ENCODE measurements around the gene BIN1.
A peak's percentile ranks its signal among the peaks of the same experiment; 100 is the strongest.

Gene BIN1

DNA sequence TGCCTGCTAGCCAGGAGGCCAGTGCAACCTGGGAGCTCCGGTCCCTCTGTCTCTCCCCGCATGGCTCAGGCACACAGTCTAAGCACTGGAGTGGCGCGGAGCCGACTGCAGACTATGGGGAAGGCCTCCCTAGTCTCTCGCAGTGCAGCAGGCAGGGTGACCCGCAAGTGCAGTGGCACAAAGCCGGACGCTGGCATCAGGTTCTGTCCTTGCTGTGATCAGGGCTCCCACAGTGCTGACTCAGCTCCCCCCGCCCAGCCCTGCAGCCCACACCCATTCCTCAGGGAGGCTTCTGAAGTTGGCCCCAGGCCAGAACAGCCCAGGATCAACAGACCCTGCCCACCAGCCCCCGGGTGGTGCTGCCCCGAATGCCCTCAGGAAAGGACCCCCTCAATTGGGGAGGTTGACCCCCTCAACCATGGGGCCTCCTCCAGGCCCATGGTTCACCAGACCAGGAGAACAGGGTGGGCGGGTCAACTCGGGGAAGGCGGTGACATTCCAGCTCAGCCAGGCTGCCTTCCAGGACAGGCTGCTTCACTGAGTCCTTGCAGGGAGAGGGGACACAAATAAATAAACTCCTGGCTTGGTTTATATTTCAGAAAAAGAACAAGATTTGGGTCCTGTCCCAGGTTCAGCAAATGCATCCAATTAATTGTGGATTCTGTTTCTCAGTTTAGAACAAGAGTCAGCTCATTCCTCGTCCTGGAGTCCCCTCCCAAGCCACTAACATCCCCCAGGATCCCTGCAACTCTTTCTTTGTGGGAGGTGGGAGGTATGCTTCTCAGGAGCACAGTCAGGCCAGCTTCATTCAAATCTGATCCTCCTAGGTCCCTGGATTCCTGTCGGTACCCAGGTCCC, 12.2 kb downstream of the BIN1 start:
- peaks cover 8 to 18% of the 10 kb centered on the region in 2 experiments for H3K36me3 ChIP-seq (ENCODE audit: control insufficient read depth in 1 of 2, insufficient read depth in 2 of 2, low read depth in 1 of 2, low read length in 2 of 2)
- no peak overlapping the region for H3K4me3 ChIP-seq (ENCODE audit: insufficient read depth in 1 of 2, low read depth in 1 of 2, low read length in 2 of 2)
- WGBS: 71% methylated on average over 17 of the region's 17 CpGs
- H3K27ac ChIP-seq (ENCODE audit: low read length, poor library complexity, severe bottlenecking): peak overlapping the region; percentile 10
- H3K18ac ChIP-seq (ENCODE audit: low read depth in 1 of 2, low read length in 2 of 2): peak overlapping the region; percentile 23 to 37
- H2AK5ac ChIP-seq (ENCODE audit: low read length, severe bottlenecking): peak overlapping the region; percentile 41
- H3K14ac ChIP-seq (ENCODE audit: low read length in 2 of 2): peak overlapping the region in 1 of 2 experiments; percentile 76
- H3K9ac ChIP-seq (ENCODE audit: low read length): peak overlapping the region; percentile 43
- H2BK120ac ChIP-seq (ENCODE audit: low read depth, low read length): no peak overlapping the region
- H3K79me1 ChIP-seq (replicated peaks; ENCODE audit: low read length, poor library complexity, severe bottlenecking): peaks cover 29% of the 10 kb centered on the region
- H2BK12ac ChIP-seq (ENCODE audit: low read length in 2 of 2): peak overlapping the region in 1 of 2 experiments; percentile 59
- H3K4me2 ChIP-seq (ENCODE audit: low read length, poor library complexity, severe bottlenecking): no peak overlapping the region
- no peak overlapping the region for H2BK15ac ChIP-seq (ENCODE audit: low read depth, poor library complexity, severe bottlenecking)
- H3K27me3 ChIP-seq (ENCODE audit: control insufficient read depth in 1 of 2, insufficient read depth in 1 of 2, low read length in 2 of 2): no peaks in the 10 kb centered on the region
- H2AFZ ChIP-seq (ENCODE audit: low read depth, low read length): no peak overlapping the region
- H4K91ac ChIP-seq (ENCODE audit: low read length): peak overlapping the region; percentile 18
- DNase-seq: peak; percentile 30
- H3K4ac ChIP-seq (ENCODE audit: low read depth in 1 of 2, low read length in 2 of 2): no peak overlapping the region
- H4K8ac ChIP-seq (ENCODE audit: low read length): peak overlapping the region; percentile 33
- peaks cover 69% of the 10 kb centered on the region for H3K4me1 ChIP-seq (ENCODE audit: control insufficient read depth, insufficient read depth, low read depth, low read length)
- H3K9me3 ChIP-seq (ENCODE audit: control insufficient read depth, low read length): no peaks in the 10 kb centered on the region
- H3K23ac ChIP-seq (ENCODE audit: low read length in 2 of 2): peak overlapping the region in 1 of 2 experiments; percentile 23
- no peak overlapping the region for H2BK5ac ChIP-seq (ENCODE audit: low read depth, low read length, poor library complexity, severe bottlenecking)

DNA sequence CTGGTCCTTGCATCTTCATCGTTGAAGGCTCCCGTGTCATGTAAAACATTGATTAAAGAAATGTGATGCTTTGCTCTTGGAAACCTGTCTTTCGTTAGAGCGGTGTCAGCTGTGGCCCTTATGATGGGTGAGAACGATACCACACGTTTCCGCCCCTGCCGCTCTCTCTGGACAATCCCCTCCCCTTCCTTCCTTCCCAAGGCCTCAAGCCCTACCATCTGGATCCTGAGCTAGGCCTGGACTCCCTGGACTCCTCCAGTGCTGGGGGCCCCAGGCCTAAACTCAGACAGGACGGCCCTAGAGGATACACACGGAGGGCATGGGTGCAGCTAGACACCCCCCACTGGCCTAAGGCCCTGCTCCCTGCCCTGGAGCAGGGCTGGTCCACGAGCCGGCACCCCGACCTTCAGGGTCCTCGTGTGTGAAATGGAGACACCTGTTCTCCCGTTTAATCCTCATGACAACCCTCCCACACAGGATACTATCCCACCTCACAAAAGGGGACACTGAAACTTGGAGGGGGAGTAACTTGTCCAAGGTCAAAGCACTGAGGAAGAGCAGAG, 13.2 kb downstream of the BIN1 start:
- Histone ChIP-seq H2BK12ac (ENCODE audit: low read length in 2 of 2) (no peak overlapping the region), H2AK5ac (ENCODE audit: low read length, severe bottlenecking) (peak overlapping the region; percentile 60), H3K23ac (ENCODE audit: low read length in 2 of 2) (no peak overlapping the region), H2BK120ac (ENCODE audit: low read depth, low read length) (no peak overlapping the region), H3K9me3 (ENCODE audit: control insufficient read depth, low read length) (no peaks in the 10 kb centered on the region), H3K27me3 (ENCODE audit: control insufficient read depth in 1 of 2, insufficient read depth in 1 of 2, low read length in 2 of 2) (no peaks in the 10 kb centered on the region), H3K4ac (ENCODE audit: low read depth in 1 of 2, low read length in 2 of 2) (no peak overlapping the region), H3K4me2 (ENCODE audit: low read length, poor library complexity, severe bottlenecking) (no peak overlapping the region), H2BK5ac (ENCODE audit: low read depth, low read length, poor library complexity, severe bottlenecking) (no peak overlapping the region), H3K18ac (ENCODE audit: low read depth in 1 of 2, low read length in 2 of 2) (no peak overlapping the region), H3K79me1 (replicated peaks; ENCODE audit: low read length, poor library complexity, severe bottlenecking) (peaks cover 33% of the 10 kb centered on the region), H3K9ac (ENCODE audit: low read length) (no peak overlapping the region), H3K36me3 (ENCODE audit: control insufficient read depth in 1 of 2, insufficient read depth in 2 of 2, low read depth in 1 of 2, low read length in 2 of 2) (peaks cover 8 to 18% of the 10 kb centered on the region in 2 experiments), H3K27ac (ENCODE audit: low read length, poor library complexity, severe bottlenecking) (no peak overlapping the region), H4K8ac (ENCODE audit: low read length) (no peak overlapping the region), H2AFZ (ENCODE audit: low read depth, low read length) (no peak overlapping the region), H2BK15ac (ENCODE audit: low read depth, poor library complexity, severe bottlenecking) (no peak overlapping the region), H3K4me1 (ENCODE audit: control insufficient read depth, insufficient read depth, low read depth, low read length) (peaks cover 69% of the 10 kb centered on the region), H3K14ac (ENCODE audit: low read length in 2 of 2) (peak overlapping the region in 1 of 2 experiments; percentile 9), H3K4me3 (ENCODE audit: insufficient read depth in 1 of 2, low read depth in 1 of 2, low read length in 2 of 2) (no peak overlapping the region), H4K91ac (ENCODE audit: low read length) (no peak overlapping the region)
- WGBS: 88% methylated on average over 11 of the region's 15 CpGs
- DNase-seq: no peak

DNA sequence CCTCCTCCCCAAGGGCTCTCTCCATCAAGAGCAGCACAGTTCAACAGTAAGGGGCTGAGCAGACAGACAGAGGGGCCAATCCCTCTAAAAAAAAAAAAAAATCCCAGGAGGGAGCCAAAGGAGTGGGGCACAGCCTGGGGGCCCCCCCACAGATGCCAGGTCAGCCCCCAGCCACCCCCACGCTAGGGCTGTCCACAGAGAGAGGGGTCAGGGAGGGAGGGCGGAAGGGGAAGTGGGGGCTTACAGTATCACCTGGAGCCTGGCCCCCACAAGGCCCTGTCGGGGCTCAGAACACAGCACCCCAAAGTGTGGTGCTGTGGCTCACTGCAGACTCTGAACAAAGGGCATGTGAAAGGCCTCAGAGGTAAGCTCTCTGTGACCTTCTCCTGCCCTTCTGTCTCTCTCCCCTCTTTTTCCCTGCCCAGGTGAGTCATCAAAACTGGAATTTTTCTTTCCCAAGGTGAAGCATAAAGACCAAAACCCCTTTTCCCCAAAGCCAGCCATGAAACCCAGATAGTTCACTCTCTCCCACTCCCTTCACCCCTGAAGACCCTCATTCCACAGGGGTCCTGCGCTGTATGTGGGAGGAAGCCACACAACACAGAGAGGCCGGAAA, 13.9 kb downstream of the BIN1 start:
- Histone ChIP-seq H3K9me3 (ENCODE audit: control insufficient read depth, low read length) (no peaks in the 10 kb centered on the region), H2BK15ac (ENCODE audit: low read depth, poor library complexity, severe bottlenecking) (no peak overlapping the region), H3K4me1 (ENCODE audit: control insufficient read depth, insufficient read depth, low read depth, low read length) (peaks cover 67% of the 10 kb centered on the region), H3K23ac (ENCODE audit: low read length in 2 of 2) (no peak overlapping the region), H3K36me3 (ENCODE audit: control insufficient read depth in 1 of 2, insufficient read depth in 2 of 2, low read depth in 1 of 2, low read length in 2 of 2) (peaks cover 8 to 18% of the 10 kb centered on the region in 2 experiments), H2BK120ac (ENCODE audit: low read depth, low read length) (no peak overlapping the region), H4K8ac (ENCODE audit: low read length) (no peak overlapping the region), H3K4me2 (ENCODE audit: low read length, poor library complexity, severe bottlenecking) (no peak overlapping the region), H3K9ac (ENCODE audit: low read length) (no peak overlapping the region), H2AFZ (ENCODE audit: low read depth, low read length) (no peak overlapping the region), H3K27ac (ENCODE audit: low read length, poor library complexity, severe bottlenecking) (no peak overlapping the region), H3K27me3 (ENCODE audit: control insufficient read depth in 1 of 2, insufficient read depth in 1 of 2, low read length in 2 of 2) (no peaks in the 10 kb centered on the region), H3K18ac (ENCODE audit: low read depth in 1 of 2, low read length in 2 of 2) (no peak overlapping the region), H2BK5ac (ENCODE audit: low read depth, low read length, poor library complexity, severe bottlenecking) (no peak overlapping the region), H3K14ac (ENCODE audit: low read length in 2 of 2) (no peak overlapping the region), H3K4ac (ENCODE audit: low read depth in 1 of 2, low read length in 2 of 2) (no peak overlapping the region), H2AK5ac (ENCODE audit: low read length, severe bottlenecking) (peak overlapping the region; percentile 33), H3K4me3 (ENCODE audit: insufficient read depth in 1 of 2, low read depth in 1 of 2, low read length in 2 of 2) (no peak overlapping the region), H3K79me1 (replicated peaks; ENCODE audit: low read length, poor library complexity, severe bottlenecking) (peaks cover 35% of the 10 kb centered on the region), H2BK12ac (ENCODE audit: low read length in 2 of 2) (no peak overlapping the region), H4K91ac (ENCODE audit: low read length) (no peak overlapping the region)
- no peak for DNase-seq
- WGBS: 98% methylated on average over 5 of the region's 5 CpGs

DNA sequence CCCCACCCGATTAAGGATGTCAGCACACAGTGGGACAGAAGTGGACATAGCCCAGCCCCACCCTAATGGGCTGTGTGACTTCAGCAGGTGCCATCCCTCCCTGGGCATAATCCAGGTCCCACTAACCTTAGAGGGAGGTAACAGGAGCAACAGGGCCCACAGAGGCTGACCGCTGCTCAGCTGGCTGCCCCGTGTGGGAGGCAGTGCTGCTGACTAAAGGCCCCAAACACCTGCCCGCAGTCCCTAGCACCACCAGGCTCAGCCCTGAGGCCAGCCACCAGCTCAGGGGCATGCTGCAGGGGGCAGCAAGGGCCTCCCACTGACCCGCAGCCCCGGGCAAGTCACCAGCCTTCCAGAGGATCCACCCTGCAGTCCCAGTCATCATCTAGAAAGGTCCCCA, 14.6 kb downstream of the BIN1 start:
- no peak overlapping the region for H3K4me3 ChIP-seq (ENCODE audit: insufficient read depth in 1 of 2, low read depth in 1 of 2, low read length in 2 of 2)

More for the DNA sequence above, 14.6 kb downstream of the BIN1 start:
- H2BK12ac ChIP-seq (ENCODE audit: low read length in 2 of 2): no peak overlapping the region
- no peak overlapping the region for H3K4ac ChIP-seq (ENCODE audit: low read depth in 1 of 2, low read length in 2 of 2)
- no peak overlapping the region for H3K9ac ChIP-seq (ENCODE audit: low read length)
- no peaks in the 10 kb centered on the region for H3K27me3 ChIP-seq (ENCODE audit: control insufficient read depth in 1 of 2, insufficient read depth in 1 of 2, low read length in 2 of 2)
- no peaks in the 10 kb centered on the region for H3K9me3 ChIP-seq (ENCODE audit: control insufficient read depth, low read length)
- no peak overlapping the region for H3K27ac ChIP-seq (ENCODE audit: low read length, poor library complexity, severe bottlenecking)
- no peak overlapping the region for H4K8ac ChIP-seq (ENCODE audit: low read length)
- no peak overlapping the region for H2AFZ ChIP-seq (ENCODE audit: low read depth, low read length)
- no peak overlapping the region for H2BK120ac ChIP-seq (ENCODE audit: low read depth, low read length)
- peaks cover 8 to 17% of the 10 kb centered on the region in 2 experiments for H3K36me3 ChIP-seq (ENCODE audit: control insufficient read depth in 1 of 2, insufficient read depth in 2 of 2, low read depth in 1 of 2, low read length in 2 of 2)
- no peak overlapping the region for H2AK5ac ChIP-seq (ENCODE audit: low read length, severe bottlenecking)
- no peak overlapping the region for H3K23ac ChIP-seq (ENCODE audit: low read length in 2 of 2)
- peaks cover 32% of the 10 kb centered on the region for H3K79me1 ChIP-seq (replicated peaks; ENCODE audit: low read length, poor library complexity, severe bottlenecking)
- H2BK5ac ChIP-seq (ENCODE audit: low read depth, low read length, poor library complexity, severe bottlenecking): no peak overlapping the region
- no peak overlapping the region for H4K91ac ChIP-seq (ENCODE audit: low read length)
- no peak overlapping the region for H3K14ac ChIP-seq (ENCODE audit: low read length in 2 of 2)
- DNase-seq: no peak
- WGBS: 88% methylated on average over 6 of the region's 6 CpGs
- H3K18ac ChIP-seq (ENCODE audit: low read depth in 1 of 2, low read length in 2 of 2): no peak overlapping the region
- no peak overlapping the region for H3K4me2 ChIP-seq (ENCODE audit: low read length, poor library complexity, severe bottlenecking)
- H2BK15ac ChIP-seq (ENCODE audit: low read depth, poor library complexity, severe bottlenecking): peak overlapping the region; percentile 1
- peaks cover 68% of the 10 kb centered on the region for H3K4me1 ChIP-seq (ENCODE audit: control insufficient read depth, insufficient read depth, low read depth, low read length)

Data from mesenchymal stem cell (in vitro differentiated cells and primary cell).